NOMO-1 treated with dmso at 0.1 percent for 144 hours (cell line): ENCODE data around the gene DCLK1.
"Not testable (repeated sequence)": the region's sequence is repeated elsewhere in the genome, so short reads cannot be mapped to it uniquely, and the experiment has no call there.

Experiments
- DNase-seq: peaks from one replicate; lab custom pipeline; 2025; ENCODE audit not compliant: unreplicated experiment; lab: John Stamatoyannopoulos, UW

The DCLK1 gene

DNA sequence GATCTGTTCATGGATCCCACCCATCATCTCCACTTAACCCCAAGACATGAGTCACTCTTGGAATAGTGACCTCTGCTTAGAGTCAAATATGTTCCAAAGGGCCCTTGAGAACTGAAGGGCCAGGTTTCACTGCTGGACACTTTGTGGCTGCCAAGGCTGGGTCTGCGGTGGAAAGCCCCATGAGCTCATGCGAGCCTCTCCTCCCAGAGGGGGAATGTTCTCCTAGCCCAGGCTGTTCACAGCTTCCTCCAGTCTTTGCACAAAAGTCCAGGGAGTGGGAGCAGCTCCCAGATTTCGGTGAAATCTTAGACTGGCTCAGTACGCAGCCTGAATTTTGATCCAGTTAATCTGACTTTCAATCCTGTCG lies 732 bp upstream of the DCLK1 start:
- no peak for DNase-seq

DNA sequence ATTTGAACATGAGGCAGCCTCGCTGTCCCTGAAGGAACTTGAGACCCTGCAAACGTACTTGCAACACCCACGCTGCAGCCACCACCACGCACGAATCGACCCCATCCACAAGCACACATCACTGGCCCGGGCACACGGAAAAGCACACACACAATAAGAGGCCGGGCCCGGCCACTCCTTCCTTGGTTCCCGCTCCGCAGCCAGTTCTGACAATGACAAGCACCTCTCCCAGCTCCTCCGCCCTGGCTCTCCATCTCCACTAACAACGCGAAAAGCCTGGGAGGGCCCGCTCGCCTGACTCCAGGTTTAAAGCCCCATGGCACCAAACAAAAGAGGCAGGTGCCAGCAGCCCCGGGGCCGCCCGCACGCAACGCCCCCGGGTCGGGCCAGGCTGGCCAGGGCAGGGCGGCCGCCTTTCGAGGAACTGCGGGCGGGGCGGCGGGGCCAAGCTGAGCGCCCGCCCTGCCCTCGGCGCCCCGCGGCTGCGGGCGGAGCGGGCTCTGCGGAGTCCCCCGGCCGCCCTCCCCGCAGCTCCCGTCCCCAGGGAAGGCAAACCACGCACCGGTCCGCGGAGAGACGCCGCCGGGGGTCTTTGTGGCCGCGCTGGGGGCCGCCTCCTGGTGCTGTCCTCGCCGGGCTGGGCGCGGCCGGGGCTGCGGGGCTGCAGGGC lies 495 bp downstream of the DCLK1 start:
- DNase-seq = no peak

GRCh38 chr13:36130193-36130551 lies 1.0 kb downstream of the DCLK1 start:
- DNase-seq = no peak

- no peak for DNase-seq
Measured at GRCh38 chr13:36129539-36129938, 1.6 kb downstream of the DCLK1 start.

GRCh38 chr13:36126491-36126890 lies 4.7 kb downstream of the DCLK1 start:
- DNase-seq = no peak

- DNase-seq = no peak
Measured at GRCh38 chr13:36125841-36126240, 5.3 kb downstream of the DCLK1 start.

DNA sequence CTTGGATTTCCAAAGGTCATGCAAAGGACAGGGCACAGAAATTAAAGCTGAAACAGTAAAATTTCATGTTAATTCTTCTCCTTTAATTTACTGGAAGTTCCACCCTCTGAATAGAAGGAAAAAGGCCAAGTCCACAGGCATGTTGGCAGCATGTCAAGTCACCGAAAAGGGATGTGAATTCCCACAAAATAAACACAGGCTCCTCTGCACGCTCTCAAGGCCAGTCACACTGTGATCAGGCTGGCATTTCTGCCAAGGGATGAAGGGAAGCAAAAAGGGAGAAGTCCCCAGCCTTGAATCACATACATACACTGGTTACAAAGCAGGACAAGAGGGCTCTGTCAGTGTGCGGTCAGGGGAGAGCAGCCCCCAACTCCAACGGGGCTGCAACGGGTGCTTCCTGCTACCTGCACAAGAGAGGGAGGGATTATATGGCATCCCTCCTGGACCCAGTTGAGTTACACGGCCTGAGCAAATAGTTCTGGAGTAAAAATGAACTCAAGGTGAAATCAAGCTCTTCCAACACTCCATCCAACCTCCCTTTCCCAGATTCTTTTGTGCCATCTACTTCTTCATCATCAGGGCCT lies 6.9 kb downstream of the DCLK1 start:
- no peak for DNase-seq

DNA sequence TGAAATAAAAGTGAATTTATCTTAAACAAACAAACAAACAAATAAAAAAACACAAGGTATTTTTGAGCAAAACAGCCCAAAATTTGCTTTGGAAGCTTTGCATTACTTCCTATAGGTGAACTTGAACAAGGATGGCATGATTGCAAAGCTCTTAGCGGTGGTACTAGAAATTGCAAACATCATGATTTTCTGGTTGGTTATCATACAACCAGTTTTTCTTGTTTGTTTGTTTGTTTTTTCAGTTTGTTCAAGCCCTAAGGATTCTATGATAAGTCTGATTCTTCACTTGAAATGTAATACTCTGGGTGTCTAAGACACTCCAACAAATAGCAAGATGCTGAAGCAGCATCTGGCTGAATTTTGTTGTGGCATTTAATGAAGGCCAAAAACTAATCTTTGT lies 15.9 kb downstream of the DCLK1 start:
- DNase-seq = no peak

- DNase-seq = no peak
Measured at GRCh38 chr13:36114233-36114632, 16.9 kb downstream of the DCLK1 start.

- no peak for DNase-seq
Measured at GRCh38 chr13:36108954-36109353, 22.2 kb downstream of the DCLK1 start.

GRCh38 chr13:36108342-36108741 lies 22.8 kb downstream of the DCLK1 start:
- DNase-seq = no peak

- no peak for DNase-seq
Measured at GRCh38 chr13:36107521-36107920, 23.7 kb downstream of the DCLK1 start.

DNA sequence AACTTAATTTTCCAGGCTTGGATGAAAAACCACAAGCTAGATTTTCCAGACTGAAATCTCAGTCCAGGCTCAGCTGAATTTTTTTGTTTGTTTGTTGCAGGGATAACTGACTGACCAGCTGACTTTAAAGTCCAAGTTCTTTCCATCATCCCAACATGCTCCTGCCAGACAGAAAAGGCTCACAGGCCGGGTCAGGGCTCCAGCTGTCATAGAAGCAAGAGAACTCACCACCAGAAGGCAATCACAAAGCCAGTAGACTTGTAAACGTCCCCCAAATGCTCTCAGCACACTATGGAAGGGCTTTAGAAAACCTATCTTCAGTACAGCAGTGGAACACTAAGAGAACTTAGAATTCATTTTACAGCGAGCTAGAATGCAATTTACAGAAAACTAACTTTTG lies 25.5 kb downstream of the DCLK1 start:
- DNase-seq = no peak

- no peak for DNase-seq
Measured at GRCh38 chr13:36102721-36103120, 28.5 kb downstream of the DCLK1 start.

- DNase-seq = not testable (repeated sequence)
Measured at GRCh38 chr13:36101907-36102306, 29.3 kb downstream of the DCLK1 start.

DNA sequence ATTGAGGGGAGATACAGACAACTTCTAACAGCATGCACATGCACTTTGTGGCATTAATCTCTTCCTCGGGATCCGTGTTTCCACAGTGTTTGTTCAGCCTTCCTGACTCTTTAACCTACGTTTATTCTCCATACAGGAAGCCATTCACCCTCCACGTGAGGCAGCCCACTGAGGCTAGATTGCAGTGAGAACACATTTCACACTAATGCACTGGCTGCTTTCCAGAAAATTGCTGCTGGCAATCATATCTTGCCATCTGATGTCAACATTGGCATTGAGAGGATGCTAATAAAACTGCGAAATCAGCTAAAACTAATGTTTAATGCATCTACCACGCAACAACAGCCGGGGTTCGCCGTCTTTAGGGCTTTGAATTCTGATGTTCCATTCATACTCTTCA lies 30.0 kb downstream of the DCLK1 start:
- DNase-seq = no peak

DNA sequence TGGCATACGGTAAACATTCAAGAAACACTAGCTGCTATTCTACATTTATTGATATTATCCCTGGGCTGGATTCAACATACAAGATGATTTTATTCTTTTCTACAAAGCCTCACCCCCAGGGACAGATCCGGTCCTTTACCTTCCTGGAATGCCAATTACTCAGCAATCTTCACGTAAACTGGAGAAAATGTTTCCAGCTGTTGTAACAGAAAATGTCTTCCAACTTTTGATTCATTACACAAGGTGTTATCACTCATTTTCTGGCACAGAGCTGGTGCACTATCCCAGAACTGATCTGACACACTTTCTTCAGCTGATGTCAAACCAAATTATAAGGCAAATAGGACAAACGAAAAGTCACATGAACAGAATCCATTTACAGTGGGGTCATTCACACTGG lies 33.1 kb downstream of the DCLK1 start:
- DNase-seq = no peak

DNA sequence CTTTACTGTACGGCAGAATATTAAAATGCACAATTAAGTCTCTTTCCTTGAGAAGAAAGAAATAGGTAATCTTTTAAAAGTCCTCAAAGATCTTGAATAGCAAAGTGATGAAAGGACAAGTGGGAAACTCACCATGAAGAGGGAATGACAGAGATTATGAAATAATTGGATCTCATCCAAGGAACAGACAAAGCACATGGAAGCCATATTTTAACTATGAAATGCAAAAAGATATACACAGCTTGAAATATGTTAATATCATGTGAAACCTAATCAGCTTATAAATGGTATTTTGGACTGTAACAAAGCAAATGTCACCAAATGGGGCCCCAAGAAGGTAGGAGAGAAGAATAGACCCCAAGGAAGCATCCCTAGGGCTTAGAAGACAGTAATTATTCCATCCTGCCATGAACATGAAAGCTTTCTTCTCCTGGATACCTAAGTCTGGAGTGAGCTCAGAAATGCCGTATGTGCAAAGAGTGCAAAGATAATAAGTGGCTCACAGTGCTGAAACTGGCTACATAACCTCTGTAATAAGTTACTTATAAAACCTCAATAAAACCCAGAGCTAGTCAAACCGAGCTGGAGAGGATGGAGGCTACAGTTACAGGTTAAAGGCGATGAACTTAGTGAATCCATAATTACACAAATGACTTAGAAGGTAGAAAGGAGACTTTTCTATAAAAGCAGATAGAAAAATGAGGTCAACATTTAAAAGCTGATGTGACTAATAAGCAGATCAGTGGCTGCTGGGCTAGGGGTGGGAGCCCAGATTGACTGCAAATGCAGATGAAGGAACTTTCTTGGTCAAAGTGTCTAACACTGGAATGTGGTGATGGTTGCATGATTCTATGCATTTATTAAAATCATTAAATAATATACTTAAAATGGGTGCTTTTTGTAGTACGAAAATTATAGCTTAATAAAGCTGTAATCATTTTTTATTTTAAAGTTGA lies 34.4 kb downstream of the DCLK1 start:
- no peak for DNase-seq

- DNase-seq = no peak
Measured at GRCh38 chr13:36094478-36094877, 36.7 kb downstream of the DCLK1 start.

DNA sequence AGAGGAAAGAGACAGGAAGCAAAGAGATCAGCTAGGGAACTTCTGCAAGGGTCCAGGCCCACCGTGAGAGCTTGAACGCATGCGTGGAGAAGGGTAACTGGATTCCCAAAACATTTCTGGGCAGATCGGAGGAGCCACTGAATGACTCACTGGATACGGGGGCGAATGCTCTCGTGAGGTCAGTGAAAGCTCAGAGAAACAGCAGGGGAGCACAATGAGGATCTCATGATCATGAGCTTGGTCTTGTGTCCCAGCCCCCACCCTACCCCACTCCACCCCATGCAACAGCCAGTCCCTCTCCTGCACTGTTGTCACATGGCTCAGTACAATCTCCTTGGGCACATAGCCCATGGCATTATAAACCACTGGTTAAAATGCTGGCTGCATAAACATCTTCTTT lies 40.6 kb downstream of the DCLK1 start:
- no peak for DNase-seq

DNA sequence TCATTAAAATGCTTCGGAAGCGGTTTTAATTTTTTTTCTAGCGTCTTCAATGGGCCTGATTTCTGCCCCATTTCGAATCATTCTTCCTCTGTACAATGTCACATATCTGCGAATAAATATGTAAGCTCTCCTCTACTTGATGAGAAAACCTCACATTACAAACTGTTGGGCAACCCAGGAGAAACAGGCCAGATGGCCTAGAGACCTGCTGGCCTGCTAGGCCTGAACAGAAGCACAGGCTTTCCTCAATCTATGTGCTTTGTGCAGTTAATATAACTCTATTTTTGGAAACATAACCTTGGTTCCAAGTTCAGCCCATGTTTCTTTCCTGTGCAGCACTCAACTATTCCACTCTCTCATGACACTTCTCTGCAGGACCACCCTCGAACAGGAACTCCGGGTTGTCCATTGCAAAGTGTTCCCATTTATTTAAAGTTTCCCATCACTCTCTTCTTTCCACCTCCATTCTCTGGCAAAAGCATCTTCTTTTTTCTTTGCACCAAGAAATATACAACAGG lies 42.0 kb downstream of the DCLK1 start:
- DNase-seq = no peak

DNA sequence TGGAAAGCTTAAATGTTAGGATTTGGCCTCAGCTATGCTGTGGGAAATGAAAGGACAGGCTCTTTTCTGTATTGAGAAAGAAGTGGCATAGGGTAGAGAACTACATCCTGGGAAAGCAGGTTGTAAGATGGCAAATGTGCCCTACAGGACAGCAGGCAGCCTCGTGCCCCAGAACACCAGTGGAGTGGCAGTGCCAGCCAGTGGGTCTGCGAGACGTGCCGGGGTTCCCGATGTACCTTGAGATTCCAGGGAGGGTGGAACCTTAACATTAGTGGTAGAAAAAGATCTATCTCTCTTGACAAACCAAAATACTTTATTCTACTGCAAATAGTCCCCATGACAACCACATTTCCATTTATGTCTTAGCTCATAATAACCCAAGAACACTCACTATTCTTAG lies 42.7 kb downstream of the DCLK1 start:
- no peak for DNase-seq
